Renal pelvis (tissue), 12 donors: Measurements from ENCODE around the gene SLC7A4. TPM values are rescaled to one million over a fixed set of nuclear protein-coding genes. Genes with fewer than 3 reads are reported as not detected.
"Not testable (repeated sequence)": the region's sequence is repeated elsewhere in the genome, so short reads cannot be mapped to it uniquely, and the experiment has no call there.

ENCODE experiments used
- DNase-seq: peaks from one replicate; pipeline ENCODE4 v3.0.0-alpha.2; 2013
- long read RNA-seq, 16 experiments: transcript quantifications; one replicate each; lab custom pipeline, GENCODE V29; 2026
- polyA plus RNA-seq, 3 donors: library from polyadenylated mRNA; unstranded; fragments of 120-200 nt; gene quantifications; one replicate each; pipeline ENCODE4 v1.2.1, GENCODE V29; 2013; ENCODE audit not compliant: insufficient read length in 3 of 3

The SLC7A4 gene
- polyA plus RNA-seq, result 1 to 10 TPM; 1.5 to 1.8 (median 1.8) TPM
- long read RNA-seq, donor 1, result 0 reads
- long read RNA-seq, donor 2, partial matches to known transcripts, result 0 of 1 reads
- long read RNA-seq, donor 2, other reads (novel, unspliced or antisense), result 0 of 1 reads
- long read RNA-seq, donor 3, result 0 reads
- long read RNA-seq, donor 4, result 0 reads
- long read RNA-seq, donor 5, result 0 reads
- long read RNA-seq, donor 6, result 0 reads
- long read RNA-seq, donor 7, partial matches to known transcripts, result 0 of 1 reads
- long read RNA-seq, donor 7, other reads (novel, unspliced or antisense), result 0 of 1 reads
- long read RNA-seq, donor 8, partial matches to known transcripts, result 0 of 3 reads
- long read RNA-seq, donor 8, other reads (novel, unspliced or antisense), result 0 of 3 reads
- long read RNA-seq, donor 9, partial matches to known transcripts, result 0 of 1 reads
- long read RNA-seq, donor 9, other reads (novel, unspliced or antisense), result 0 of 1 reads
- long read RNA-seq, donor 10, result 0 reads
- long read RNA-seq, donor 11, result 0 reads
- long read RNA-seq, donor 12, partial matches to known transcripts, result 0 of 1 reads
- long read RNA-seq, donor 12, other reads (novel, unspliced or antisense), result 0 of 1 reads
- long read RNA-seq, donor 13, result 0 reads
- long read RNA-seq, donor 14, result 0 reads
- long read RNA-seq, donor 15, partial matches to known transcripts, result 0 of 2 reads
- long read RNA-seq, donor 15, other reads (novel, unspliced or antisense), result 0 of 2 reads
- long read RNA-seq, donor 16, partial matches to known transcripts, result 0 of 1 reads
- long read RNA-seq, donor 16, other reads (novel, unspliced or antisense), result 0 of 1 reads

- no peak for DNase-seq
These were observed at the start of gene SLC7A4 for GRCh38 chr22:21032037-21032867. TSS of gene SLC7A4 (minus strand) at chr22:21032561. CDS start at chr22:21031812, 749 bp downstream.

- DNase-seq, result no peak
These were observed 48.2 kb upstream of the SLC7A4 start for GRCh38 chr22:21080435-21081137.

- DNase-seq, result no peak
These were observed 47.1 kb upstream of the SLC7A4 start for GRCh38 chr22:21079493-21079892.

- no peak for DNase-seq
These were observed 46.6 kb upstream of the SLC7A4 start for GRCh38 chr22:21078916-21079315.

GRCh38 chr22:21077884-21078508 lies 45.6 kb upstream of the SLC7A4 start:
- no peak for DNase-seq

GRCh38 chr22:21076912-21077625 lies 44.7 kb upstream of the SLC7A4 start:
- no peak for DNase-seq

GRCh38 chr22:21075516-21076138 lies 43.3 kb upstream of the SLC7A4 start:
- no peak for DNase-seq

GRCh38 chr22:21074102-21074715 lies 41.8 kb upstream of the SLC7A4 start:
- DNase-seq, result no peak

- DNase-seq, result no peak
These were observed 41.1 kb upstream of the SLC7A4 start for GRCh38 chr22:21073482-21073881.

GRCh38 chr22:21073023-21073422 lies 40.7 kb upstream of the SLC7A4 start:
- DNase-seq, result no peak

- DNase-seq, result not testable (repeated sequence)
These were observed 39.4 kb upstream of the SLC7A4 start for GRCh38 chr22:21071796-21072195.

- no peak for DNase-seq
These were observed 38.6 kb upstream of the SLC7A4 start for GRCh38 chr22:21070690-21071615.

- DNase-seq, result no peak
These were observed 37.0 kb upstream of the SLC7A4 start for GRCh38 chr22:21069375-21069774.

- DNase-seq, result no peak
These were observed 36.4 kb upstream of the SLC7A4 start for GRCh38 chr22:21068681-21069276.

GRCh38 chr22:21067901-21068680 lies 35.7 kb upstream of the SLC7A4 start:
- DNase-seq, result no peak

GRCh38 chr22:21067075-21067900 lies 34.9 kb upstream of the SLC7A4 start:
- DNase-seq, result no peak
